ENCODE data around the gene IGF2BP2.

DNA sequence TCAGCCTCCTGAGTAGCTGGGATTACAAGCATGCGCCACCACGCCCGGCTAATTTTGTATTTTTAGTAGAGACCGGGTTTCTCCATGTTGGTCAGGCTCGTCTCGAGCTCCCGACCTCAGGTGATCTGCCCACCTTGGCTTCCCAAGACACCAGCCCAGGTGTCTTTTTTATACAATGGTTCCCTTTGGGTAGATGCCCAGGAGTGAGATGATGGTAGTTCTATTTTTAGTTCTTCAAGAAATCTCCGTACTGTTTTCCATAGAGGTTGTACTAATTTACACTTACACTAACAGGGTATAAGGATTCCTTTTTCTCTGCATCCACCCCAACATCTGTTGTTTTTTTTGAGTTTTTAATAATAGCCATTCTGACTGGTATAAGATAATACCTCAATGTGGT lies 94.3 kb downstream of the IGF2BP2 start:
- TF ChIP-seq EP300 (IDR thresholded peaks at IDR 0.05; ENCODE audit: borderline replicate concordance in 1 of 2, low read depth in 2 of 2, low read length in 2 of 2) (no peak), JUND (IDR thresholded peaks at IDR 0.05; ENCODE audit: low read length) (no peak), SP1 (IDR thresholded peaks at IDR 0.05; ENCODE audit: low read depth, low read length) (no peak), POLR2A (IDR thresholded peaks at IDR 0.05; ENCODE audit: control extremely low read depth in 1 of 2, low read depth in 2 of 2, low read length in 2 of 2) (no peak), KDM5A (IDR thresholded peaks at IDR 0.05; ENCODE audit: low read length) (no peak), ZNF274 (IDR thresholded peaks at IDR 0.05; ENCODE audit: borderline replicate concordance, extremely low read depth, low read length) (no peak), FOSL1 (IDR thresholded peaks at IDR 0.05; ENCODE audit: insufficient read depth, low read depth, low read length) (no peak)
- TF ChIP-seq, protein P1, sequence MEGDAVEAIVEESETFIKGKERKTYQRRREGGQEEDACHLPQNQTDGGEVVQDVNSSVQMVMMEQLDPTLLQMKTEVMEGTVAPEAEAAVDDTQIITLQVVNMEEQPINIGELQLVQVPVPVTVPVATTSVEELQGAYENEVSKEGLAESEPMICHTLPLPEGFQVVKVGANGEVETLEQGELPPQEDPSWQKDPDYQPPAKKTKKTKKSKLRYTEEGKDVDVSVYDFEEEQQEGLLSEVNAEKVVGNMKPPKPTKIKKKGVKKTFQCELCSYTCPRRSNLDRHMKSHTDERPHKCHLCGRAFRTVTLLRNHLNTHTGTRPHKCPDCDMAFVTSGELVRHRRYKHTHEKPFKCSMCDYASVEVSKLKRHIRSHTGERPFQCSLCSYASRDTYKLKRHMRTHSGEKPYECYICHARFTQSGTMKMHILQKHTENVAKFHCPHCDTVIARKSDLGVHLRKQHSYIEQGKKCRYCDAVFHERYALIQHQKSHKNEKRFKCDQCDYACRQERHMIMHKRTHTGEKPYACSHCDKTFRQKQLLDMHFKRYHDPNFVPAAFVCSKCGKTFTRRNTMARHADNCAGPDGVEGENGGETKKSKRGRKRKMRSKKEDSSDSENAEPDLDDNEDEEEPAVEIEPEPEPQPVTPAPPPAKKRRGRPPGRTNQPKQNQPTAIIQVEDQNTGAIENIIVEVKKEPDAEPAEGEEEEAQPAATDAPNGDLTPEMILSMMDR (IDR thresholded peaks at IDR 0.05; ENCODE audit: control extremely low read depth in 1 of 3, insufficient read depth in 1 of 3, low read depth in 1 of 3, low read length in 3 of 3): no peak
- TF ChIP-seq, protein P2, sequence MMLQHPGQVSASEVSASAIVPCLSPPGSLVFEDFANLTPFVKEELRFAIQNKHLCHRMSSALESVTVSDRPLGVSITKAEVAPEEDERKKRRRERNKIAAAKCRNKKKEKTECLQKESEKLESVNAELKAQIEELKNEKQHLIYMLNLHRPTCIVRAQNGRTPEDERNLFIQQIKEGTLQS (IDR thresholded peaks at IDR 0.05; ENCODE audit: insufficient read depth, low read depth, low read length): no peak
- TF ChIP-seq, protein P3, sequence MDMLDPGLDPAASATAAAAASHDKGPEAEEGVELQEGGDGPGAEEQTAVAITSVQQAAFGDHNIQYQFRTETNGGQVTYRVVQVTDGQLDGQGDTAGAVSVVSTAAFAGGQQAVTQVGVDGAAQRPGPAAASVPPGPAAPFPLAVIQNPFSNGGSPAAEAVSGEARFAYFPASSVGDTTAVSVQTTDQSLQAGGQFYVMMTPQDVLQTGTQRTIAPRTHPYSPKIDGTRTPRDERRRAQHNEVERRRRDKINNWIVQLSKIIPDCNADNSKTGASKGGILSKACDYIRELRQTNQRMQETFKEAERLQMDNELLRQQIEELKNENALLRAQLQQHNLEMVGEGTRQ (IDR thresholded peaks at IDR 0.05; ENCODE audit: low read length): no peak

All from H1 (cell line).